Fibroblast of lung (primary cell): Measurements from ENCODE around the gene LNPEP. TPM values are rescaled to one million over a fixed set of nuclear protein-coding genes. Genes with fewer than 3 reads are reported as not detected.

Source experiments
- DNase-seq, 2 donors: peaks; one replicate each; pipeline versions ENCODE4 v3.0.0 to v3.0.0-alpha.2; 2010; ENCODE audit warnings: low read depth in 2 of 2
- H2AFZ ChIP-seq: 2 replicates; pipeline ENCODE4 v1.5.1; 2012; ENCODE audit warnings: low read length, control low read depth, inconsistent platforms
- H3K27ac ChIP-seq: 2 replicates; pipeline ENCODE4 v1.5.1; 2011; ENCODE audit warnings: low read length, control low read depth; ENCODE audit not compliant: insufficient read depth
- H3K27me3 ChIP-seq: 2 replicates; pipeline ENCODE4 v1.5.1; 2011; ENCODE audit warnings: mild to moderate bottlenecking, low read length; ENCODE audit not compliant: control insufficient read depth, insufficient read depth
- H3K36me3 ChIP-seq: 2 replicates; pipeline ENCODE4 v1.5.1; 2011; ENCODE audit warnings: low read length; ENCODE audit not compliant: control insufficient read depth, insufficient read depth
- H3K4me1 ChIP-seq: 2 replicates; pipeline ENCODE4 v1.5.1; 2011; ENCODE audit warnings: low read length; ENCODE audit not compliant: control insufficient read depth, insufficient read depth; ENCODE audit errors: extremely low read depth
- H3K4me2 ChIP-seq: 2 replicates; pipeline ENCODE4 v1.5.1; 2011; ENCODE audit warnings: low read length, control low read depth; ENCODE audit not compliant: insufficient read depth; ENCODE audit errors: extremely low read depth
- H3K4me3 ChIP-seq, 4 experiments: fragments of 200-600 bp in 1 of 4; sonication (generic) in 1 of 4; replicated peaks in 1 of 4; 2 replicates each; pipeline ENCODE4 v1.5.1; 2011 to 2016; ENCODE audit warnings: low read length in 4 of 4, low read depth in 3 of 4, mild to moderate bottlenecking in 3 of 4, control low read depth in 2 of 4, inconsistent platforms in 1 of 4, mixed read lengths in 1 of 4; ENCODE audit not compliant: insufficient read depth in 1 of 4; ENCODE audit errors: control extremely low read depth in 1 of 4
- H3K79me2 ChIP-seq: 2 replicates; pipeline ENCODE4 v1.5.1; 2012; ENCODE audit warnings: mild to moderate bottlenecking, low read length, inconsistent platforms; ENCODE audit not compliant: control insufficient read depth, insufficient read depth
- H3K9ac ChIP-seq: 2 replicates; pipeline ENCODE4 v1.5.1; 2011; ENCODE audit warnings: mild to moderate bottlenecking, low read length, control low read depth; ENCODE audit not compliant: insufficient read depth
- H3K9me3 ChIP-seq: 2 replicates; pipeline ENCODE4 v1.5.1; 2012; ENCODE audit warnings: low read depth, low read length; ENCODE audit not compliant: control insufficient read depth, insufficient read depth
- H4K20me1 ChIP-seq: 2 replicates; pipeline ENCODE4 v1.5.1; 2011; ENCODE audit warnings: low read length; ENCODE audit not compliant: control insufficient read depth, insufficient read depth; ENCODE audit errors: extremely low read depth
- CTCF ChIP-seq, 2 donors: IDR thresholded peaks in 1 of 2; conservative IDR thresholded peaks in 1 of 2; 1 replicate in 1 of 2; 2 replicates in 1 of 2; pipeline ENCODE4 v1.5.1; 2011 to 2012; ENCODE audit warnings: low read length in 2 of 2, control low read depth in 1 of 2, inconsistent platforms in 1 of 2, low read depth in 1 of 2, mild to moderate bottlenecking in 1 of 2
- EZH2 ChIP-seq: IDR thresholded peaks from 2 replicates; pipeline ENCODE4 v1.5.1; 2012; ENCODE audit warnings: low read length, control low read depth, mild to moderate bottlenecking; ENCODE audit errors: missing control alignments
- polyA plus RNA-seq, 2 donors: library from polyadenylated mRNA; depleted of rRNA in 1 of 2; stranded (reverse) in 1 of 2; unstranded in 1 of 2; fragments of >200 nt; gene quantifications; 2 replicates each; pipeline ENCODE4 v1.2.1, GENCODE V29; 2011 to 2012; ENCODE audit warnings: missing spikeins in 1 of 2
- total RNA-seq: library from RNA; depleted of rRNA; stranded (reverse); fragments of >200 nt; gene quantifications from 2 replicates; pipeline ENCODE4 v1.2.1, GENCODE V29; 2014

LNPEP gene
- total and polyA plus RNA-seq, 2 donors (not counting 1 experiment from before 2014, with no cell fraction given): 19.5 to 26.1 TPM

GRCh38 chr5:97074859-97075489 is 139.1 kb downstream of the LNPEP start:
- Histone ChIP-seq H3K4me1 (no peaks in the 10 kb centered on the region), H3K36me3 (no peaks in the 10 kb centered on the region), H3K27ac (no peak overlapping the region), H3K4me3 (no peak overlapping the region), H3K27me3 (no peaks in the 10 kb centered on the region), H3K9me3 (no peaks in the 10 kb centered on the region), H3K9ac (no peak overlapping the region), H4K20me1 (no peaks in the 10 kb centered on the region), H3K79me2 (no peaks in the 10 kb centered on the region), H2AFZ (no peak overlapping the region), H3K4me2 (no peak overlapping the region)
- no peak for DNase-seq
- no peak for TF ChIP-seq EZH2
- TF ChIP-seq CTCF (conservative IDR thresholded peaks at IDR 0.05 in 1 of 2, IDR thresholded peaks at IDR 0.05 in 1 of 2; ENCODE audit: low read depth in 1 of 2, low read length in 2 of 2): no peak

GRCh38 chr5:97075649-97076048 is 139.8 kb downstream of the LNPEP start:
- H3K27me3 ChIP-seq: no peaks in the 10 kb centered on the region
- no peak overlapping the region for H3K4me3 ChIP-seq
- H4K20me1 ChIP-seq: no peaks in the 10 kb centered on the region
- no peak overlapping the region for H3K9ac ChIP-seq
- no peaks in the 10 kb centered on the region for H3K4me1 ChIP-seq
- no peak for DNase-seq
- no peak overlapping the region for H3K27ac ChIP-seq
- TF ChIP-seq CTCF (conservative IDR thresholded peaks at IDR 0.05 in 1 of 2, IDR thresholded peaks at IDR 0.05 in 1 of 2; ENCODE audit: low read depth in 1 of 2, low read length in 2 of 2) (no peak), EZH2 (no peak)
- H3K4me2 ChIP-seq: no peak overlapping the region
- H3K79me2 ChIP-seq: no peaks in the 10 kb centered on the region
- H3K36me3 ChIP-seq: no peaks in the 10 kb centered on the region
- no peak overlapping the region for H2AFZ ChIP-seq
- H3K9me3 ChIP-seq: no peaks in the 10 kb centered on the region

- H3K9ac ChIP-seq: no peak overlapping the region
- H3K4me2 ChIP-seq: no peak overlapping the region
- H3K4me1 ChIP-seq: no peaks in the 10 kb centered on the region
- H4K20me1 ChIP-seq: no peaks in the 10 kb centered on the region
- no peak for TF ChIP-seq EZH2
- TF ChIP-seq CTCF (conservative IDR thresholded peaks at IDR 0.05 in 1 of 2, IDR thresholded peaks at IDR 0.05 in 1 of 2; ENCODE audit: low read depth in 1 of 2, low read length in 2 of 2): no peak
- DNase-seq: no peak
- H3K79me2 ChIP-seq: no peaks in the 10 kb centered on the region
- H3K27me3 ChIP-seq: no peaks in the 10 kb centered on the region
- no peak overlapping the region for H2AFZ ChIP-seq
- H3K4me3 ChIP-seq: no peak overlapping the region
- H3K9me3 ChIP-seq: no peaks in the 10 kb centered on the region
- H3K27ac ChIP-seq: no peak overlapping the region
- H3K36me3 ChIP-seq: no peaks in the 10 kb centered on the region
These were observed 140.2 kb downstream of the LNPEP start for GRCh38 chr5:97076098-97076497.
